GM12878 (cell line): Measurements from ENCODE around the gene RFTN2. TPM values are rescaled to one million over a fixed set of nuclear protein-coding genes. Genes with fewer than 3 reads are reported as not detected.

Experiments
- ATAC-seq: fragments of 200-7000 bp; cut with Tn5 transposase; 3 replicates; pipeline ENCODE4 v1.9.1; 2020; ENCODE audit warnings: mild to moderate bottlenecking, moderate library complexity
- BruUV-seq: library from RNA; stranded (reverse); fragments of 400-500 nt; replicated peaks from 2 replicates; lab custom pipeline; 2021; lab: Mats Ljungman, UMichigan
- CTCF ChIA-PET: fragments of 300-600 bp; sonication (Branson Sonifier 250); formaldehyde crosslinking; extraction: SDS; loops from one replicate; lab custom pipeline; 2021; ENCODE audit warnings: inconsistent platforms; lab: Yijun Ruan, JAX
- POLR2A ChIA-PET: fragments of 350-600 bp; formaldehyde crosslinking; extraction: SDS; loops from one replicate; lab custom pipeline; 2021; ENCODE audit warnings: inconsistent platforms; lab: Charles Lee
- RAD21 ChIA-PET: fragments of 300-600 bp; sonication (Branson Sonifier 250); formaldehyde crosslinking; loops from one replicate; lab custom pipeline; 2023; ENCODE audit warnings: antibody characterized with exemption; ENCODE audit not compliant: unreplicated experiment; lab: Charles Lee
- SMC1A ChIA-PET: fragments of 300-600 bp; sonication (Branson Sonifier 250); formaldehyde crosslinking; loops from one replicate; lab custom pipeline; 2023; ENCODE audit not compliant: unreplicated experiment, uncharacterized antibody; lab: Charles Lee
- DNase-seq: peaks from one replicate; pipeline ENCODE4 v3.0.0-alpha.2; 2011; ENCODE audit warnings: low read depth, low spot score
- FAIRE-seq: peaks from 3 replicates; lab custom pipeline; 2011; peaks lifted over from hg19 to GRCh38; lab: Jason Lieb, UNC
- H2AFZ ChIP-seq: 2 replicates; pipeline ENCODE4 v1.6.0; 2011; ENCODE audit warnings: low read depth, low read length, control low read depth; ENCODE audit not compliant: control insufficient read depth
- H3K27ac ChIP-seq: 2 replicates; pipeline ENCODE4 v1.5.1; 2011; ENCODE audit warnings: control low read depth; ENCODE audit not compliant: control insufficient read depth, insufficient read depth
- H3K27me3 ChIP-seq, 2 experiments: replicated peaks in 1 of 2; 2 replicates each; pipeline versions ENCODE4 v1.6.0 to v1.6.1; 2011; ENCODE audit warnings: low read length in 1 of 2; ENCODE audit not compliant: control insufficient read depth in 2 of 2, insufficient read depth in 2 of 2
- H3K36me3 ChIP-seq, 2 experiments: 2 replicates each; pipeline ENCODE4 v1.5.1; 2011; ENCODE audit warnings: low read length in 1 of 2; ENCODE audit not compliant: control insufficient read depth in 2 of 2, insufficient read depth in 2 of 2
- H3K4me1 ChIP-seq: 2 replicates; pipeline ENCODE4 v1.6.1; 2011; ENCODE audit warnings: mild to moderate bottlenecking, low read length, moderate library complexity, mixed read lengths; ENCODE audit not compliant: control insufficient read depth, insufficient read depth
- H3K4me2 ChIP-seq: 2 replicates; pipeline ENCODE4 v1.6.0; 2011; ENCODE audit warnings: control low read depth; ENCODE audit not compliant: control insufficient read depth, insufficient read depth
- H3K4me3 ChIP-seq: fragments of 200-600 bp; sonication (generic); 2 replicates; pipeline ENCODE4 v1.5.1; 2016
- H3K79me2 ChIP-seq: 2 replicates; pipeline ENCODE4 v1.6.0; 2011; ENCODE audit warnings: low read length; ENCODE audit not compliant: control insufficient read depth, insufficient read depth
- H3K9ac ChIP-seq: 2 replicates; pipeline ENCODE4 v1.8.0; 2011; ENCODE audit warnings: low read length, control low read depth, mixed read lengths; ENCODE audit not compliant: control insufficient read depth, insufficient read depth
- H3K9me3 ChIP-seq: replicated peaks from 3 replicates; pipeline ENCODE4 v1.5.1; 2011; ENCODE audit warnings: mild to moderate bottlenecking, low read length; ENCODE audit not compliant: control insufficient read depth, insufficient read depth
- H4K20me1 ChIP-seq: 2 replicates; pipeline ENCODE4 v1.6.0; 2011; ENCODE audit not compliant: control insufficient read depth, insufficient read depth
- ZBTB4 ChIP-seq: fragments of 450-650 bp; formaldehyde crosslinking; IDR thresholded peaks from 2 replicates; pipeline ENCODE4 v1.4.0; 2022; ENCODE audit warnings: mild to moderate bottlenecking, moderate library complexity
- WGBS: methylation state at CpG from one replicate; pipeline ENCODE4 v1.1.6; 2016; ENCODE audit warnings: low lambda C conversion rate; ENCODE audit not compliant: insufficient replicate concordance, insufficient coverage; ENCODE audit errors: missing lambda C conversion rate; 5-methylcytosine and 5-hydroxymethylcytosine counted together
- in situ Hi-C: fragments of 300-500 bp; cut with MboI; formaldehyde crosslinking; loops from 9 replicates; pipeline ENCODE4 v1.14.3; 2018; ENCODE audit warnings: mixed read lengths
- intact Hi-C: fragments of 100-400 bp; cut with micrococcal nuclease; formaldehyde crosslinking; loops from one replicate; pipeline ENCODE4 v1.14.2; 2022; ENCODE audit not compliant: unreplicated experiment
- polyA plus RNA-seq, 11 experiments: library from polyadenylated mRNA; depleted of rRNA in 4 of 11; unstranded in 6 of 11; stranded (reverse) in 5 of 11; fragments of >200 nt; fragmentation: Nextera tagmentation in 4 of 11; fragmentation: Illumina TruSeq in 1 of 11; extraction: Ambion mirVana in 4 of 11; extraction: Trizol in 1 of 11; gene quantifications; 1 replicate in 1 of 11; 2 replicates in 10 of 11; pipeline versions ENCODE4 v1.2.1 to v1.2.3, GENCODE V29; 2011 to 2016; ENCODE audit warnings: inconsistent platforms in 2 of 11, missing spikeins in 2 of 11, low read depth in 1 of 11
- total RNA-seq, 4 experiments: library from RNA; depleted of rRNA in 3 of 4; stranded (reverse); fragments of >200 nt in 3 of 4; fragmentation: Illumina TruSeq in 1 of 4; extraction: Trizol in 1 of 4; gene quantifications; 2 replicates each; pipeline versions ENCODE4 v1.2.1 to v1.2.3, GENCODE V29; 2013 to 2021
- TF ChIP-seq, protein P1 (sequence below): IDR thresholded peaks from 2 replicates; pipeline ENCODE4 v1.6.1; 2011; ENCODE audit warnings: borderline replicate concordance, low read depth, mild to moderate bottlenecking, moderate library complexity, mixed read lengths, low read length; ENCODE audit not compliant: insufficient read depth; ENCODE audit errors: extremely low read length
- TF ChIP-seq, protein P2 (sequence below): IDR thresholded peaks from 2 replicates; pipeline ENCODE4 v1.6.1; 2012; ENCODE audit warnings: low read depth, low read length, improper control_type of control experiment

RFTN2 gene
- total and polyA plus RNA-seq, 10 of the 15 experiments (the other 5 are each of a cell fraction or from before 2014, with no cell fraction given): 0.09 to 0.23 TPM; not detected in 8

- in situ Hi-C loops: no loop called here
- H3K27me3 ChIP-seq: no peaks in the 10 kb centered on the region
- 83% methylated on average over 4 of the region's 4 CpGs for WGBS
- ChIA-PET CTCF (no interaction called here), RAD21 (no interaction called here), POLR2A (no interaction called here), SMC1A (interaction anchor here (0.7 to 1.6 kb wide), 2 partner anchors 16 to 45 kb away, joined by 3 read pairs; no protein-coding TSS in a partner anchor)
- DNase-seq (no peak), FAIRE-seq (no peak), ATAC-seq (no peak)
- no peak overlapping the region for H3K4me2 ChIP-seq
- no peaks in the 10 kb centered on the region for H3K36me3 ChIP-seq
- no peak overlapping the region for H3K9ac ChIP-seq
- H3K4me1 ChIP-seq: no peaks in the 10 kb centered on the region
- BruUV-seq: no TSS peak
- H3K27ac ChIP-seq: no peak overlapping the region
- no peaks in the 10 kb centered on the region for H4K20me1 ChIP-seq
- no peak overlapping the region for H3K4me3 ChIP-seq
- intact Hi-C loops: no loop called here
- peaks cover 12% of the 10 kb centered on the region; the same call in 2 of the 3 replicates for H3K9me3 ChIP-seq
- H3K79me2 ChIP-seq: no peaks in the 10 kb centered on the region
- no peak overlapping the region for H2AFZ ChIP-seq
- TF ChIP-seq ZBTB4: no peak
- TF ChIP-seq, protein P1, sequence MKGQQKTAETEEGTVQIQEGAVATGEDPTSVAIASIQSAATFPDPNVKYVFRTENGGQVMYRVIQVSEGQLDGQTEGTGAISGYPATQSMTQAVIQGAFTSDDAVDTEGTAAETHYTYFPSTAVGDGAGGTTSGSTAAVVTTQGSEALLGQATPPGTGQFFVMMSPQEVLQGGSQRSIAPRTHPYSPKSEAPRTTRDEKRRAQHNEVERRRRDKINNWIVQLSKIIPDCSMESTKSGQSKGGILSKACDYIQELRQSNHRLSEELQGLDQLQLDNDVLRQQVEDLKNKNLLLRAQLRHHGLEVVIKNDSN: no peak
- TF ChIP-seq, protein P2, sequence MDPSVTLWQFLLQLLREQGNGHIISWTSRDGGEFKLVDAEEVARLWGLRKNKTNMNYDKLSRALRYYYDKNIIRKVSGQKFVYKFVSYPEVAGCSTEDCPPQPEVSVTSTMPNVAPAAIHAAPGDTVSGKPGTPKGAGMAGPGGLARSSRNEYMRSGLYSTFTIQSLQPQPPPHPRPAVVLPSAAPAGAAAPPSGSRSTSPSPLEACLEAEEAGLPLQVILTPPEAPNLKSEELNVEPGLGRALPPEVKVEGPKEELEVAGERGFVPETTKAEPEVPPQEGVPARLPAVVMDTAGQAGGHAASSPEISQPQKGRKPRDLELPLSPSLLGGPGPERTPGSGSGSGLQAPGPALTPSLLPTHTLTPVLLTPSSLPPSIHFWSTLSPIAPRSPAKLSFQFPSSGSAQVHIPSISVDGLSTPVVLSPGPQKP: no peak
- TF ChIP-seq, all 136 proteins: peak for 0
Measured at GRCh38 chr2:197577446-197577845, 97.9 kb downstream of the RFTN2 start.
